Keratinocyte (primary cell): ENCODE results near the gene MYH15.

Source experiments
- EZH2 ChIP-seq: IDR thresholded peaks from one replicate; pipeline ENCODE4 v1.6.1; 2012; ENCODE audit warnings: inconsistent platforms, mild to moderate bottlenecking, low read length, moderate library complexity
- TF ChIP-seq, protein P1 (sequence below), 3 experiments: IDR thresholded peaks in 1 of 3; conservative IDR thresholded peaks in 1 of 3; optimal IDR thresholded peaks in 1 of 3; 2 replicates in 2 of 3; 3 replicates in 1 of 3; pipeline versions ENCODE3 to v1.5.1; 2011; ENCODE audit warnings: low read length in 3 of 3, mild to moderate bottlenecking in 3 of 3, moderate library complexity in 2 of 3, control low read depth in 1 of 3, inconsistent platforms in 1 of 3; ENCODE audit not compliant: insufficient read depth in 2 of 3; ENCODE audit errors: extremely low read depth in 1 of 3

DNA sequence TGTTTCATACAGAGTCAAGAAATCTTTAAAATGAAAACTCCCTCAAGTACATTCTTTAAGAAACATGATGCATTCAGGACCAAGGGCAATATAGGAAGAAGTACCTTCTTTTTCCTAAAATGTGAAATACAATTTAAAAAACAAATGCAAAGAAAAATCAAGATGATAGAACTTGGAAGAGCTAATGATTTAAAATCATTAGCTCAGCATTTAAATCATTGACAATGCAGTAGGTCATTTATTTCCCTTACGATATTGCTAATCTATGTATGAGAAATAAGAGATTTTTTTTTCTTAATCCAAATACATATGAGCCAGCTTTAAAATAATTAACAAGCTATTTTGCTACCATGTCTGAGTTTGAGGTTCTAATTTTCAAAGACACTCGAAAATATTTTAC, 108.6 kb downstream of the MYH15 start:
- TF ChIP-seq, protein P1, sequence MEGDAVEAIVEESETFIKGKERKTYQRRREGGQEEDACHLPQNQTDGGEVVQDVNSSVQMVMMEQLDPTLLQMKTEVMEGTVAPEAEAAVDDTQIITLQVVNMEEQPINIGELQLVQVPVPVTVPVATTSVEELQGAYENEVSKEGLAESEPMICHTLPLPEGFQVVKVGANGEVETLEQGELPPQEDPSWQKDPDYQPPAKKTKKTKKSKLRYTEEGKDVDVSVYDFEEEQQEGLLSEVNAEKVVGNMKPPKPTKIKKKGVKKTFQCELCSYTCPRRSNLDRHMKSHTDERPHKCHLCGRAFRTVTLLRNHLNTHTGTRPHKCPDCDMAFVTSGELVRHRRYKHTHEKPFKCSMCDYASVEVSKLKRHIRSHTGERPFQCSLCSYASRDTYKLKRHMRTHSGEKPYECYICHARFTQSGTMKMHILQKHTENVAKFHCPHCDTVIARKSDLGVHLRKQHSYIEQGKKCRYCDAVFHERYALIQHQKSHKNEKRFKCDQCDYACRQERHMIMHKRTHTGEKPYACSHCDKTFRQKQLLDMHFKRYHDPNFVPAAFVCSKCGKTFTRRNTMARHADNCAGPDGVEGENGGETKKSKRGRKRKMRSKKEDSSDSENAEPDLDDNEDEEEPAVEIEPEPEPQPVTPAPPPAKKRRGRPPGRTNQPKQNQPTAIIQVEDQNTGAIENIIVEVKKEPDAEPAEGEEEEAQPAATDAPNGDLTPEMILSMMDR (optimal IDR thresholded peaks at IDR 0.05 in 1 of 3, IDR thresholded peaks at IDR 0.05 in 1 of 3, conservative IDR thresholded peaks at IDR 0.05 in 1 of 3; ENCODE audit: extremely low read depth in 1 of 3, insufficient read depth in 2 of 3, low read length in 3 of 3) = no peak
- no peak for TF ChIP-seq EZH2
